ENCODE measurements around the gene CHMP2A. TPM values are rescaled to one million over a fixed set of nuclear protein-coding genes. Genes with fewer than 3 reads are reported as not detected.

The CHMP2A gene
- total and polyA plus RNA-seq, 10 of the 15 experiments (the other 5 are each of a cell fraction or from before 2014, with no cell fraction given), result 69.5 to 172 (median 109) TPM

- peak; percentile 8; the same call in 1 of the 2 replicates for TF ChIP-seq ZBTB33 (IDR thresholded peaks at IDR 0.05)
- no peak; the same call in 1 of the 2 replicates for TF ChIP-seq MAX (IDR thresholded peaks at IDR 0.05; ENCODE audit: low read depth, low read length)
- peak; percentile 23 for TF ChIP-seq NKRF (conservative IDR thresholded peaks at IDR 0.05)
- TF ChIP-seq RELA (IDR thresholded peaks at IDR 0.05; ENCODE audit: borderline replicate concordance, partially characterized antibody), result peak; percentile 97
- no peak for TF ChIP-seq JUNB (IDR thresholded peaks at IDR 0.05)
- TF ChIP-seq NFXL1 (IDR thresholded peaks at IDR 0.05; ENCODE audit: borderline replicate concordance), result no peak
- TF ChIP-seq CHD4 (IDR thresholded peaks at IDR 0.05), result no peak
- peak; percentile 80 for TF ChIP-seq RAD21 (IDR thresholded peaks at IDR 0.05; ENCODE audit: insufficient read depth, low read depth, low read length)
- no peak for TF ChIP-seq RFX5 (IDR thresholded peaks at IDR 0.05; ENCODE audit: low read depth, low read length)
- peak; percentile 62; the same call in 1 of the 2 replicates for TF ChIP-seq EED (IDR thresholded peaks at IDR 0.05; ENCODE audit: low read depth)
- peak; percentile 96 for TF ChIP-seq CREM (IDR thresholded peaks at IDR 0.05; ENCODE audit: low read depth)
- TF ChIP-seq HDGF (IDR thresholded peaks at IDR 0.05), result peak; percentile 23; the same call in 1 of the 2 replicates
- TF ChIP-seq CTCF (IDR thresholded peaks at IDR 0.05 in 2 of 3, conservative IDR thresholded peaks at IDR 0.05 in 1 of 3; ENCODE audit: control insufficient read depth in 2 of 3, extremely low read depth in 1 of 3, insufficient read depth in 1 of 3, low read depth in 3 of 3, low read length in 3 of 3), result peak; percentile 79 to 91 (median 88)
- TF ChIP-seq IRF3 (IDR thresholded peaks at IDR 0.05), result peak; percentile 67
- peak; percentile 59; the same call in 1 of the 2 replicates for TF ChIP-seq IRF5 (IDR thresholded peaks at IDR 0.05; ENCODE audit: borderline replicate concordance)
- peak; percentile 93 for TF ChIP-seq KLF5 (IDR thresholded peaks at IDR 0.05; ENCODE audit: partially characterized antibody)
- peak; percentile 78 for TF ChIP-seq ZSCAN29 (IDR thresholded peaks at IDR 0.05)
These were observed 35.3 kb downstream of the CHMP2A start, which contains the start of gene ZBTB45 (continued) for GRCh38 chr19:58519355-58520256.

Measured in GM12878 (cell line).